Hematopoietic multipotent progenitor cell treated with erythropoietin and hydrocortisone succinate and interleukin-3 and kit ligand, for 8 days (in vitro differentiated cells): ENCODE measurements around the gene CIITA.

ENCODE experiments used
- DNase-seq: peaks from one replicate; pipeline ENCODE4 v3.0.0-alpha.2; 2015

CIITA gene

DNA sequence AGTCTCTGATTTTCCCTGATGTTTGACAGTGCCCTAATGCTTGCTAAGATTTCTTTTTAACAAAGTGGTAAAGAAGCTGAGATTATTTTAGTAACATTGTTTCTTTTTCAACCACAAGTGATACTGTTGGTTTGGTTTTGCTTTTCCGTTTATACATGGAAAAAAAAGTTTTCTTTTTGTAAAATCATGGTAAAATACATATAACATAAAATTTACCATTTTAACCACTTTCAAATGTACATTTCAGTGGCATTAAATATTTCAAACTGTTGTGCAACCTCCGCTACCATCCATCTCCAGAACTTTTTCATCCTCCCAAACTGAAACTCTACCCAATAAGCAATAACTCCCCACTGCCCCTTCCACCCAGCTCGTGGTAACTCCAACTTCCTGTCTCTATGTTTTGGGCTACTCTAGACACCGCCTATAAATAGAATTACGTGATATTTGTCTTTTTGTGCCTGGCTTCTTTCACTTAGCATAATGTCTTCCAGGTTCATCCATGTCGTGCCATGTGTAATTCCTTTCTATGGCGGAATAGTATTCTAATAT, 4.6 kb downstream of the CIITA start:
- no peak for DNase-seq

- DNase-seq: no peak
Measured at GRCh38 chr16:10883004-10883403, 6.0 kb downstream of the CIITA start.

DNA sequence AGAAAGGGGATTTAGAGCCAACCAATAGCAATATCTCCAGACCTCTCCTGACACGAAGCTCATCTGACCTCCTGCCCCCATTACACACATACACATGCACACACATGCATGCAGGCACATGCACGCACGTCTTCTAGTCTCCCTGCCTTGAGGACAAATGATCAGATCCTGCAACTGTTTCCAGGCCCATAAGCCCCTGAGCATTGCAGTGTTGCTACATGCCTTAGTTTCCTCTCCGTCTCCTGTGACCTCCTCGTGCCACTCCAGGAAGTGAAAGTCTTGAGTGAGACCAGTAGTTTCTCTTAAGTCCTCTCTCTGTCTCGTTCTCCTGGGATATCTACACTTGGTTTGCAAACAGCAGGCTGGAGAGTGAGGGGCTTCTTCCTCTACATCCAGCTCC, 8.2 kb downstream of the CIITA start:
- no peak for DNase-seq

DNA sequence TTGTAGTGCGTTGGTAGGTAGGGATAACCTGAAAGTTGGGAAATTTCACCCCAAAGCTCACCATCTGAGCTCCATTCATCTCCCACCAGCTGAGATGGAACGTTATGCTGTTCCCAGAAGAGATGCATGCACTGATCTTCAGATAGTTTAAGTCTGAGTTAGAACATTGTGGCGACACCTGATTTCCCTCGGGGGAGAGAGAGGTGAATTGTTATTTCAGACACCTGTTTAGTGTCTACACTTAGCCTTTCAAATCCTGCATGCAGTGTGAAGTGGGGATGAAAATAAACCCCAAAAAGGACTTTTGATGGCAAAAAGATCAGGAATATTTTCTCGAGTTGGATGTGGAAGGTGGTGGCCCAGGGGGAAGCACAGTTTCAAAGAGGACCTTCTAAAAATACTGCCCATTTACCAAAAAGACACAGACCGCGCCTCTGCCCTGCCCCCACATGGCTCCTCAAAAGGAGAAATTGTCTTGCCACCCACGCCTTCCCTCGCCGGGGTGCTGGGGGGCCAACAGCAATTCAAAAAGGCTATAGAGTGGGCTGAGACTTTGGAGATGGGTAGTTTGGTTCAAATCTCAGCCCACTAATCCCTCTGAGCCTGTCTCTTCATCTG, 11.4 kb downstream of the CIITA start:
- DNase-seq: no peak

DNA sequence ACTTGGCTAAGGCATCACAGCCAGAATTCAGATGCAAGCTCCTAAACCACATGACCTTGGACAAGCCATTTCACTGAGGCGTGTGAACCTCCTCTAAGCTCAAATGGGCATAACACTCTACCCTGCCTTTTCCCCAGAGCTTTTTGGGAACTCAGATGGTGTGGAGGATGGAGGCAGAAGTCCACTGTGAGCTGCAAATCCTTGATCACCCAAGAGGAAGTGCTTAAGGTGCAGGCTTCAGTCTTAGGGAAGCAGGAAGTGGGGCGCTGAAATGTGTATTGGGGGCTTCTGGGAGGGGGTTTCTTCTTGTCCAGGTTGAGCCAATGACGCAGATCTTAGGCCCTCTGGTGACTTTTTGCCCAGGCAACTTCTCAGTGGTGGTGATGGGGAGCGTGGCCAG, 12.9 kb downstream of the CIITA start:
- no peak for DNase-seq

DNA sequence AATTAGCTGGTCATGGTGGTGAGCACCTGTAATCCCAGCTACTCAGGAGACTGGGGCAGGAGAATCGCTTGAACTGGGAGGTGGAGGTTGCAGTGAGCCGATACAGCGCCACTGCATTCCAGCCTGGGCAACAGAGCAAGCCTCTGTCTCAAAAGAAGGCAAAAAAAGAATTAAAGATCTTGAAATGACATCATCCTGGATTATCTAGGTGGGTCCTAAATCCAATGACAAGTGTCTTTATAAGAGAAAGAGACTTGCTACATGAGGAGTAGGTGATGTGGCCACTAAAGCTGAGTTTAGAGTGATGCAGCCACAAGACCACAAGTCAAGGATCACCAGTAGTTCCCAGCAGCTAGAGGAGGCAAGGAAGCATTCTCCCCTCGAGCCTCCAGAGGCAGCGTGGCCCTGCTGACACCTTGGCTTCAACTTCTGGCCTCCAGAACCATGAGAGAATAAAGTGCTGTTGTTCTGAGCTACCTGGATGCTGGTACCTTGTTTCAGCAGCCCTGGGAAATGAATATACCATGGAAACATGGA, 15.8 kb downstream of the CIITA start:
- no peak for DNase-seq

GRCh38 chr16:10895053-10895946, 18.3 kb downstream of the CIITA start:
- peak; percentile 40 for DNase-seq

- no peak for DNase-seq
Measured at GRCh38 chr16:10896165-10896564, 19.2 kb downstream of the CIITA start.

GRCh38 chr16:10896723-10897122, 19.7 kb downstream of the CIITA start:
- DNase-seq: no peak

- no peak for DNase-seq
Measured at GRCh38 chr16:10897134-10897533, 20.1 kb downstream of the CIITA start.

- no peak for DNase-seq
Measured at GRCh38 chr16:10902999-10903398, 26.0 kb downstream of the CIITA start.

DNA sequence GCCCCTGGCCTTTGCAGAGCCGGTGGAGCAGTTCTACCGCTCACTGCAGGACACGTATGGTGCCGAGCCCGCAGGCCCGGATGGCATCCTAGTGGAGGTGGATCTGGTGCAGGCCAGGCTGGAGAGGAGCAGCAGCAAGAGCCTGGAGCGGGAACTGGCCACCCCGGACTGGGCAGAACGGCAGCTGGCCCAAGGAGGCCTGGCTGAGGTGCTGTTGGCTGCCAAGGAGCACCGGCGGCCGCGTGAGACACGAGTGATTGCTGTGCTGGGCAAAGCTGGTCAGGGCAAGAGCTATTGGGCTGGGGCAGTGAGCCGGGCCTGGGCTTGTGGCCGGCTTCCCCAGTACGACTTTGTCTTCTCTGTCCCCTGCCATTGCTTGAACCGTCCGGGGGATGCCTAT, 29.5 kb downstream of the CIITA start:
- no peak for DNase-seq

DNA sequence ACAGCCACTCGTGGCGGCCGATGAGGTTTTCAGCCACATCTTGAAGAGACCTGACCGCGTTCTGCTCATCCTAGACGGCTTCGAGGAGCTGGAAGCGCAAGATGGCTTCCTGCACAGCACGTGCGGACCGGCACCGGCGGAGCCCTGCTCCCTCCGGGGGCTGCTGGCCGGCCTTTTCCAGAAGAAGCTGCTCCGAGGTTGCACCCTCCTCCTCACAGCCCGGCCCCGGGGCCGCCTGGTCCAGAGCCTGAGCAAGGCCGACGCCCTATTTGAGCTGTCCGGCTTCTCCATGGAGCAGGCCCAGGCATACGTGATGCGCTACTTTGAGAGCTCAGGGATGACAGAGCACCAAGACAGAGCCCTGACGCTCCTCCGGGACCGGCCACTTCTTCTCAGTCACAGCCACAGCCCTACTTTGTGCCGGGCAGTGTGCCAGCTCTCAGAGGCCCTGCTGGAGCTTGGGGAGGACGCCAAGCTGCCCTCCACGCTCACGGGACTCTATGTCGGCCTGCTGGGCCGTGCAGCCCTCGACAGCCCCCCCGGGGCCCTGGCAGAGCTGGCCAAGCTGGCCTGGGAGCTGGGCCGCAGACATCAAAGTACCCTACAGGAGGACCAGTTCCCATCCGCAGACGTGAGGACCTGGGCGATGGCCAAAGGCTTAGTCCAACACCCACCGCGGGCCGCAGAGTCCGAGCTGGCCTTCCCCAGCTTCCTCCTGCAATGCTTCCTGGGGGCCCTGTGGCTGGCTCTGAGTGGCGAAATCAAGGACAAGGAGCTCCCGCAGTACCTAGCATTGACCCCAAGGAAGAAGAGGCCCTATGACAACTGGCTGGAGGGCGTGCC, 30.1 kb downstream of the CIITA start:
- no peak for DNase-seq

DNA sequence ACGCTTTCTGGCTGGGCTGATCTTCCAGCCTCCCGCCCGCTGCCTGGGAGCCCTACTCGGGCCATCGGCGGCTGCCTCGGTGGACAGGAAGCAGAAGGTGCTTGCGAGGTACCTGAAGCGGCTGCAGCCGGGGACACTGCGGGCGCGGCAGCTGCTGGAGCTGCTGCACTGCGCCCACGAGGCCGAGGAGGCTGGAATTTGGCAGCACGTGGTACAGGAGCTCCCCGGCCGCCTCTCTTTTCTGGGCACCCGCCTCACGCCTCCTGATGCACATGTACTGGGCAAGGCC, 30.7 kb downstream of the CIITA start:
- DNase-seq: no peak

GRCh38 chr16:10911267-10911666, 34.3 kb downstream of the CIITA start:
- DNase-seq: no peak

- DNase-seq: no peak
Measured at GRCh38 chr16:10916534-10916933, 39.5 kb downstream of the CIITA start.

- DNase-seq: peak; percentile 91
Measured at GRCh38 chr16:10918294-10919002, 41.4 kb downstream of the CIITA start.

DNA sequence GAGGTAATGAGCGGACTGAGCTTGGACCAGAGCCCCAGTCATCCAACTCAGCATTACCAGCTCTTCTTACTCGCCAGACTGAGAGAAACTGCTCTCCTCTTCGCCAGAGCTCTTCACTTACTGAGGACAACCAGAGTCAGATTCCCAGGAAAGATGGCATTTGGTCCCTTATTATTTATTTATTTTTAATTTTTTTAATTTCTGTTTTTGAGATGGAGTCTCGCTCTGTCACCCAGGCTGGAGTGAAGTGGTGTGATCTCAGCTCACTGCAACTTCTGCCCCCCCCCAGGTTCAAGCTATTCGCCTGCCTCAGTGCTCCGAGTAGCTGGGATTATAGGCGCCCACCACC, 42.0 kb downstream of the CIITA start:
- no peak for DNase-seq

- no peak for DNase-seq
Measured at GRCh38 chr16:10920726-10921427, 43.9 kb downstream of the CIITA start.

DNA sequence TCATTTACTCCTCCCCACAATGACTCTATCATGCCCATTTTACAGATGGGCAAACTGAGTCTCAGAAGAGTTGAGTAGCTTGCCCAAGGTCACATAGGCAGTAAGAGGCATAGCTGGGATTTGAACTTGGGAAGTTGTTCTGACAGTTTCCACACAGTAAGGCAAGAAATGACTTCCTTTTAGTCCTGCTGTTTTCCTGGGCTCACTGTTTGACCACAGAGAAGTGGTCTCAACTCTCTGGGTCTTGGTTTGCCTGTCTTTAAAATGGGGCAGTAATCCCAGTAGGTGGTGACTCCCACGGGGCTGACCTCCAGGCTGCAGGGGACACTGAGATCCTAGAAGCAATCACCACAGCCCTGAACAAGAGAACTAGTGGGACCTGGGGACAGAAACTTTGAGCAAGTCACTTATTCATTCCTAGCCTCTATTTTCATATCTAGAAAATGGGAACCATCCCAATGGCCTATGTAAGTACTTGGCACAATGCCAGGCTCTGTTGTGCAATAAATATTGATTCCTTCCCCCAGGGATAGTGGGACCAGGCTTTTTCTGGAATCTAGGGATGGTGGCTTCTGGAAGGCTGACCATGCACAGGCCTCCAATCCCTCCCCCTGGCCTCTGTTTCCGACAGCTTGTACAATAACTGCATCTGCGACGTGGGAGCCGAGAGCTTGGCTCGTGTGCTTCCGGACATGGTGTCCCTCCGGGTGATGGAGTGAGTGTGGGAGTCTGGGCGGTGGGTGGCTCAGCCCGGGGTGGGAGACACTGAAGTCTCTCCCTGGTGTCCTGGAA, 44.7 kb downstream of the CIITA start:
- no peak for DNase-seq
